Uterus (tissue), 4 donors: ENCODE measurements around the gene NKAIN2. TPM values are rescaled to one million over a fixed set of nuclear protein-coding genes. Genes with fewer than 3 reads are reported as not detected.
"Not testable (repeated sequence)": the region's sequence is repeated elsewhere in the genome, so short reads cannot be mapped to it uniquely, and the experiment has no call there.

ENCODE experiments used
- DNase-seq, 2 donors: peaks; one replicate each; pipeline ENCODE4 v3.0.0-alpha.2; 2019 to 2020
- H3K27ac ChIP-seq, 2 donors: fragments of 200-600 bp; sonication (generic); 1 replicate in 1 of 2; 2 replicates in 1 of 2; pipeline ENCODE4 v1.5.1; 2016 to 2018
- H3K27me3 ChIP-seq, 2 donors: fragments of 200-600 bp; sonication (generic); one replicate each; pipeline ENCODE4 v1.5.1; 2018 to 2019; ENCODE audit warnings: control low read depth in 1 of 2
- H3K36me3 ChIP-seq, 2 donors: fragments of 200-600 bp; sonication (generic); one replicate each; pipeline ENCODE4 v1.5.1; 2019; ENCODE audit warnings: control low read depth in 1 of 2
- H3K4me1 ChIP-seq, 2 donors: fragments of 200-600 bp; sonication (generic); one replicate each; pipeline ENCODE4 v1.5.1; 2018 to 2019; ENCODE audit warnings: control low read depth in 1 of 2
- H3K4me3 ChIP-seq, 2 donors: fragments of 200-600 bp; sonication (generic); 1 replicate in 1 of 2; 2 replicates in 1 of 2; pipeline ENCODE4 v1.5.1; 2018 to 2019; ENCODE audit warnings: mild to moderate bottlenecking in 1 of 2
- H3K9me3 ChIP-seq, 2 donors: fragments of 200-600 bp; sonication (generic); one replicate each; pipeline ENCODE4 v1.5.1; 2019; ENCODE audit warnings: control low read depth in 1 of 2
- POLR2A ChIP-seq, 2 donors: fragments of 450-650 bp; IDR thresholded peaks; one replicate each; pipeline ENCODE4 v1.6.1; 2016; ENCODE audit warnings: antibody characterized with exemption in 2 of 2, mild to moderate bottlenecking in 1 of 2, moderate library complexity in 1 of 2
- intact Hi-C: fragments of 100-400 bp; cut with DNase I; formaldehyde crosslinking; loops from one replicate; pipeline ENCODE4 v1.15.1; 2023; ENCODE audit warnings: low total_unique reads
- total RNA-seq, 4 donors: library from RNA; depleted of rRNA in 3 of 4; stranded (reverse); fragments of >200 nt in 3 of 4; gene quantifications; one replicate each; pipeline versions ENCODE4 v1.1.0 to v1.2.4, GENCODE V29; 2014 to 2023
- TF ChIP-seq, protein P1 (sequence below), 4 experiments: fragments of 200-600 bp in 2 of 4; fragments of 450-650 bp in 2 of 4; sonication (generic) in 2 of 4; IDR thresholded peaks; one replicate each; pipeline ENCODE4 v1.5.1; 2016 to 2019; ENCODE audit warnings: antibody characterized with exemption in 4 of 4, mild to moderate bottlenecking in 2 of 4, moderate library complexity in 1 of 4
- donor health status: DM: yes; HTN: yes; CAD: no.

The NKAIN2 gene
- total RNA-seq, 4 donors from 2014 or later: 0.59 to 1.1 (median 1.0) TPM; not detected in 1

DNA sequence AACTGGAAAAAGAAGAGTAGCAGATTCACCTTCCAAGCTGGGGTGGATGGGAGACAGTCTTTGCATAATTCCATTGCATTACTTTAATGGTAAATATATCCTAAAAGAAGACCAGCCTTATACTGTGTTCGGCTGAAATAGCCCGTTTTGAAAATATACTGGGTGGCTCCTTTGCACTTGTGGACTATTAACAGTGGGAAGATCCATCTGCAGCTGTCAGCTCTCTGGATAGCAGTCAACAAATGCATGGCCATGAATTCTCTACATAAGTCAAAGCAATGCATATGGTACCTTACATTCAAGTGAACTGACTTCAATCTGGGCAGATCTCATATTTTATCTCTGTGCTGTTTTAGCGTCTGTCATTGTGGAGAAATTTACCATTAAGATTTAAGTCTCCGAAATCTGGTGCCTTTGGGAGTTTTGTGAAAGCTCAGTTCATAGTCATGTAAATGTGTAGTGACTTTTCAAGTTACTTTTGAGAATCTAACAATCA lies 758.0 kb downstream of the NKAIN2 start:
- Histone ChIP-seq H3K27ac (no peak overlapping the region), H3K27me3 (no peaks in the 10 kb centered on the region), H3K4me1 (no peaks in the 10 kb centered on the region), H3K9me3 (no peaks in the 10 kb centered on the region), H3K4me3 (no peak overlapping the region), H3K36me3 (no peaks in the 10 kb centered on the region)
- TF ChIP-seq, protein P1, sequence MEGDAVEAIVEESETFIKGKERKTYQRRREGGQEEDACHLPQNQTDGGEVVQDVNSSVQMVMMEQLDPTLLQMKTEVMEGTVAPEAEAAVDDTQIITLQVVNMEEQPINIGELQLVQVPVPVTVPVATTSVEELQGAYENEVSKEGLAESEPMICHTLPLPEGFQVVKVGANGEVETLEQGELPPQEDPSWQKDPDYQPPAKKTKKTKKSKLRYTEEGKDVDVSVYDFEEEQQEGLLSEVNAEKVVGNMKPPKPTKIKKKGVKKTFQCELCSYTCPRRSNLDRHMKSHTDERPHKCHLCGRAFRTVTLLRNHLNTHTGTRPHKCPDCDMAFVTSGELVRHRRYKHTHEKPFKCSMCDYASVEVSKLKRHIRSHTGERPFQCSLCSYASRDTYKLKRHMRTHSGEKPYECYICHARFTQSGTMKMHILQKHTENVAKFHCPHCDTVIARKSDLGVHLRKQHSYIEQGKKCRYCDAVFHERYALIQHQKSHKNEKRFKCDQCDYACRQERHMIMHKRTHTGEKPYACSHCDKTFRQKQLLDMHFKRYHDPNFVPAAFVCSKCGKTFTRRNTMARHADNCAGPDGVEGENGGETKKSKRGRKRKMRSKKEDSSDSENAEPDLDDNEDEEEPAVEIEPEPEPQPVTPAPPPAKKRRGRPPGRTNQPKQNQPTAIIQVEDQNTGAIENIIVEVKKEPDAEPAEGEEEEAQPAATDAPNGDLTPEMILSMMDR (IDR thresholded peaks at IDR 0.05): no peak
- no peak for TF ChIP-seq POLR2A (IDR thresholded peaks at IDR 0.05)
- DNase-seq: no peak
- intact Hi-C loops: no loop called here

DNA sequence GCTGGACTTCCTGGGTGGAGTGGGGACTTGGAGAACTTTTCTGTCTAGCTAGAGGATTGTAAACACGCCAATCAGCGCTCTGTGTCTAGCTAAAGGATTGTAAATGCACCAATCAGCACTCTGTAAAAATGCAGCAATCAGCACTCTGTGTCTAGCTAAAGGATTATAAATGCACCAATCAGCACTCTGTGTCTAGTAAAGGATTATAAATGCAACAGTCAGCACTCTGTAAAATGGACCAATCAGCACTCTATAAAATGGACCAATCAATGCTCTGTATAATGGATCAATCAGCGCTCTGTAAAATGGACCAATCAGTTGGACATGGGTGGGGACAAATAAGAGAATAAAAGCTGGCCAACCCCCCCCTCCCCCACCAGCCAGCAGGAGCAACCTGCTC lies 760.5 kb downstream of the NKAIN2 start:
- H3K27me3 ChIP-seq, H3K9me3 ChIP-seq, intact Hi-C loops, H3K36me3 ChIP-seq, DNase-seq, H3K27ac ChIP-seq, H3K4me1 ChIP-seq, H3K4me3 ChIP-seq: not testable (repeated sequence)

DNA sequence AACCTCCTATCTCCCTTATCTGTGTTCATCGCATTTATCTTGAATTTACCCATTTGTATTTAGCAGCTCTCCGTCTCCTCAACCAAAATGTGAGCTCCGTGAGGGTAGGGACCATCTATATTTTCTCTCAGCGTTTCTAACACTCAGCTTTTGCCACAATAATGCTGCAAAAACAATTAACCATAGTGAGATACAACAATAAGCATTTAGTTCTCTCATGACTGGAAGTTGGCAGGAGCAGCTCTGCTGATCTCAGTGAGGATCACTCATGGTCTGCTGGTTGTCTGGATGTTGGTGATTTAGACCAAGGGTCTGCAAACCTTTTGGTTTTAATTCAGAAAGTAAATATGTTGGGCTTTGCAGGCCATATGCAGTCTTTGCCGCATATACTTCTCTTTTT lies 763.7 kb downstream of the NKAIN2 start:
- intact Hi-C loops: no loop called here
- Histone ChIP-seq H3K27me3 (no peaks in the 10 kb centered on the region), H3K4me3 (no peak overlapping the region), H3K36me3 (no peaks in the 10 kb centered on the region), H3K27ac (no peak overlapping the region), H3K4me1 (no peaks in the 10 kb centered on the region), H3K9me3 (no peaks in the 10 kb centered on the region)
- TF ChIP-seq, protein P1 (IDR thresholded peaks at IDR 0.05): no peak
- no peak for TF ChIP-seq POLR2A (IDR thresholded peaks at IDR 0.05)
- DNase-seq: no peak

DNA sequence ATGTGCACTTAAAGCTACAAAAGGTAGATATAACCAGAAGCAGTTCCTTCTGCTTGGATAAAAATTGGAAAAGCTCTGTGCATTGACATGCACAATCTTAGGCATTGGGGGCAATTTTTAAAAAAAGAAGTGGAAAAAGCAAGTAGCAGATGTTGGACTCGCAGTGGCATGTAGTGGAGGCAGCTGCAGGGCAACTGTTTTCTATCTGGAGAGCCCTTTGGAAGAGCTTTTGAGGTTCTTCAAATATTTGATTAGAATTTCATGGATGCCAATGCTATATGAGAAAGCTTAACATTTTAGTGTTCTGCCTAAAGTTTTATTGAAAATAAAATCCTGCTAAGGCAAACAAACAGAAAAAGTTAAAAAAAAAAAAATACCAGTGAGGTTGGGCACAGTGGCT lies 770.3 kb downstream of the NKAIN2 start:
- TF ChIP-seq, protein P1 (IDR thresholded peaks at IDR 0.05): no peak
- TF ChIP-seq POLR2A (IDR thresholded peaks at IDR 0.05): no peak
- intact Hi-C loops: no loop called here
- H3K4me3 ChIP-seq: no peak overlapping the region

DNA sequence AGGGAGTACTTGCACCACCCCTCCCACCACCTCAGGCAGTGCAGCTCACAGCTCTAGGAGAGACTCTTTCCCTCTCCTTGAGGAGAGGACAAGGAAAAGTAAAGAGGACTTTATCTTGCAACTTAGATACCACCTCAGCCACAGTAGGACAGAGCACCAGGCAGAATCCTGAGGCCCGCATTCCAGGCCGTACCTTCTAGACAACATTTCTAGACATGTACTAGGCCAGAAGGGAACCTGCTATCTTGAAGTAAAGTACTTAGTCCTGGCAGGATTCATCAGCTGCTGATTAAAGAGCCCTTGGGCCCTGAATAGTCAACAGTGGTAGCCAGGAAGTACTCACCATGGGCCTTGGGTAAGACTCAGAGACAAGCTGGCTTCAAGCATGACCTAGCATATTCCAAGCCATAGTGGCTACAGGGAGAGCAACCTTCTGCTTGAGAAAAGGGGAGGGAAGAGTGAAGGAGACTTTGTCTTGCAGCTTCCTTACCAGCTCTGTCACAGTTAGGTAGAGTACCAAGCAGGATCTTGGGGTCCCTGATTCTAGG lies 774.1 kb downstream of the NKAIN2 start:
- H3K27ac ChIP-seq: no peak overlapping the region
- intact Hi-C loops: no loop called here

More for the DNA sequence above, 770.3 kb downstream of the NKAIN2 start:
- DNase-seq: no peak
- no peaks in the 10 kb centered on the region for H3K36me3 ChIP-seq
- no peaks in the 10 kb centered on the region for H3K27me3 ChIP-seq
- no peak overlapping the region for H3K27ac ChIP-seq
- no peaks in the 10 kb centered on the region for H3K4me1 ChIP-seq
- H3K9me3 ChIP-seq: no peaks in the 10 kb centered on the region

More for the DNA sequence above, 774.1 kb downstream of the NKAIN2 start:
- H3K4me3 ChIP-seq: no peak overlapping the region
- no peak for DNase-seq
- H3K36me3 ChIP-seq: no peaks in the 10 kb centered on the region
- H3K4me1 ChIP-seq: no peaks in the 10 kb centered on the region
- H3K9me3 ChIP-seq: no peaks in the 10 kb centered on the region
- no peak for TF ChIP-seq POLR2A (IDR thresholded peaks at IDR 0.05)
- TF ChIP-seq, protein P1 (IDR thresholded peaks at IDR 0.05): no peak
- H3K27me3 ChIP-seq: no peaks in the 10 kb centered on the region
